ENCODE results near the gene INPPL1.
"Not testable (repeated sequence)": the region's sequence is repeated elsewhere in the genome, so short reads cannot be mapped to it uniquely, and the experiment has no call there.

INPPL1 gene

DNA sequence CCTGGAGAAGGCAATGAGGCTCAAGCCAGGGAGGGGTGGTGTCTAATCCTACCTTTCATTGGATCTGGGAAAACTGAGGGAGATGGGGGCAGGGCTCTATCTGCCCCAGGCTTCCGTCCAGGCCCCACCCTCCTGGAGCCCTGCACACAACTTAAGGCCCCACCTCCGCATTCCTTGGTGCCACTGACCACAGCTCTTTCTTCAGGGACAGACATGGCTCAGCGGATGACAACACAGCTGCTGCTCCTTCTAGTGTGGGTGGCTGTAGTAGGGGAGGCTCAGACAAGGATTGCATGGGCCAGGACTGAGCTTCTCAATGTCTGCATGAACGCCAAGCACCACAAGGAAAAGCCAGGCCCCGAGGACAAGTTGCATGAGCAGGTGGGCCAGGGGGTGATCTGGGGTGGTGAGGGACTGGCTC is 32.6 kb upstream of the INPPL1 start, which contains the start of gene FOLR1:
Gene FOLR1, plus strand, starts transcription at position 180 of the 421 bp plus-strand sequence. Its CDS starts 34 bp downstream, at position 214.
- DNase-seq (ENCODE audit: insufficient read length) (no peak), FAIRE-seq (no peak)

DNA sequence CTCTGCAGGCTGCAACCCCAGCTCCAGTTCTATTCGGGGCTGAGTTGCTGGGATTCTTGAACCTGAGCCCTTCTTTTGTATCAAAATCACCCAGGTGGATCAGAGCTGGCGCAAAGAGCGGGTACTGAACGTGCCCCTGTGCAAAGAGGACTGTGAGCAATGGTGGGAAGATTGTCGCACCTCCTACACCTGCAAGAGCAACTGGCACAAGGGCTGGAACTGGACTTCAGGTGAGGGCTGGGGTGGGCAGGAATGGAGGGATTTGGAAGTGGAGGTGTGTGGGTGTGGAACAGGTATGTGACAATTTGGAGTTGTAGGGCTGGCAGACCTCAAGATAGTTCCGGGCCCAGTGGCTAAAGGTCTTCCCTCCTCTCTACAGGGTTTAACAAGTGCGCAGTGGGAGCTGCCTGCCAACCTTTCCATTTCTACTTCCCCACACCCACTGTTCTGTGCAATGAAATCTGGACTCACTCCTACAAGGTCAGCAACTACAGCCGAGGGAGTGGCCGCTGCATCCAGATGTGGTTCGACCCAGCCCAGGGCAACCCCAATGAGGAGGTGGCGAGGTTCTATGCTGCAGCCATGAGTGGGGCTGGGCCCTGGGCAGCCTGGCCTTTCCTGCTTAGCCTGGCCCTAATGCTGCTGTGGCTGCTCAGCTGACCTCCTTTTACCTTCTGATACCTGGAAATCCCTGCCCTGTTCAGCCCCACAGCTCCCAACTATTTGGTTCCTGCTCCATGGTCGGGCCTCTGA is 28.9 kb upstream of the INPPL1 start:
- TF ChIP-seq TAF1 (IDR thresholded peaks at IDR 0.05; ENCODE audit: borderline replicate concordance, low read depth, low read length) (no peak), POLR2A (IDR thresholded peaks at IDR 0.05; ENCODE audit: low read depth, low read length) (no peak), POLR2AphosphoS5 (IDR thresholded peaks at IDR 0.05; ENCODE audit: low read depth, low read length) (no peak)
- DNase-seq (ENCODE audit: insufficient read length) (no peak), FAIRE-seq (no peak)

More for the DNA sequence above, 32.6 kb upstream of the INPPL1 start, which contains the start of gene FOLR1:
- TF ChIP-seq POLR2A (IDR thresholded peaks at IDR 0.05; ENCODE audit: low read depth, low read length) = no peak
- TF ChIP-seq TAF1 (IDR thresholded peaks at IDR 0.05; ENCODE audit: borderline replicate concordance, low read depth, low read length) = no peak
- no peak for TF ChIP-seq POLR2AphosphoS5 (IDR thresholded peaks at IDR 0.05; ENCODE audit: low read depth, low read length)

- not testable (repeated sequence) for DNase-seq (ENCODE audit: insufficient read length)
- peak; percentile 100 for FAIRE-seq
These were observed 23.1 kb upstream of the INPPL1 start for GRCh38 chr11:72201445-72201844.

GRCh38 chr11:72202571-72202970 is 22.0 kb upstream of the INPPL1 start:
- FAIRE-seq (no peak), DNase-seq (ENCODE audit: insufficient read length) (no peak)
- TF ChIP-seq TAF1 (IDR thresholded peaks at IDR 0.05; ENCODE audit: borderline replicate concordance, low read depth, low read length) = no peak
- no peak for TF ChIP-seq POLR2A (IDR thresholded peaks at IDR 0.05; ENCODE audit: low read depth, low read length)
- no peak for TF ChIP-seq POLR2AphosphoS5 (IDR thresholded peaks at IDR 0.05; ENCODE audit: low read depth, low read length)

- no peak for FAIRE-seq
These were observed 21.4 kb upstream of the INPPL1 start for GRCh38 chr11:72203163-72203562.

DNA sequence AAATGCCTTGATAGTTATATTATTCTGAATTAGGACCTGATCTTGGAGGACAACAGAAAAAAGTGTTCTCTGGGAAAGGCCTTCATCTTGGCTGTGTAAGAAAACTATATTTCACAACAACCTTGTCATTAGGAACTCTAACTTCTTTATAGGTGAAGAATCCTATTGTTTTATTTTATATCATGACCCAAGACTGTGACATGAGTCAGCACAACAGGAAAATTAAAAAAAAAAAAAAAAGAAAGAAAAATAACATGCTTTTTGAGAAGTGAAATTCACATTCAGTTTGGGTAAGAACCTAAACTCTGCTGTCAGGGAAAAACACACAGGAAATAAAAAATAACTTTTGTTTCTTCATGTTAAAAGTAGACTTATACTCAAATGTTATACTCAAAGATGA is 19.7 kb upstream of the INPPL1 start:
- DNase-seq (ENCODE audit: insufficient read length) (no peak), FAIRE-seq (no peak)
- no peak for TF ChIP-seq POLR2A (IDR thresholded peaks at IDR 0.05; ENCODE audit: low read depth, low read length)
- no peak for TF ChIP-seq TAF1 (IDR thresholded peaks at IDR 0.05; ENCODE audit: borderline replicate concordance, low read depth, low read length)
- no peak for TF ChIP-seq POLR2AphosphoS5 (IDR thresholded peaks at IDR 0.05; ENCODE audit: low read depth, low read length)

More at GRCh38 chr11:72203163-72203562, 21.4 kb upstream of the INPPL1 start:
- TF ChIP-seq POLR2AphosphoS5 (IDR thresholded peaks at IDR 0.05; ENCODE audit: low read depth, low read length) (no peak), POLR2A (IDR thresholded peaks at IDR 0.05; ENCODE audit: low read depth, low read length) (no peak), TAF1 (IDR thresholded peaks at IDR 0.05; ENCODE audit: borderline replicate concordance, low read depth, low read length) (no peak)
- no peak for DNase-seq (ENCODE audit: insufficient read length)

- not testable (repeated sequence) for DNase-seq (ENCODE audit: insufficient read length); FAIRE-seq
These were observed 17.8 kb upstream of the INPPL1 start for GRCh38 chr11:72206794-72207193.

GRCh38 chr11:72208281-72208680 is 16.3 kb upstream of the INPPL1 start:
- TF ChIP-seq TAF1 (IDR thresholded peaks at IDR 0.05; ENCODE audit: borderline replicate concordance, low read depth, low read length) = no peak
- TF ChIP-seq POLR2A (IDR thresholded peaks at IDR 0.05; ENCODE audit: low read depth, low read length) = no peak
- TF ChIP-seq POLR2AphosphoS5 (IDR thresholded peaks at IDR 0.05; ENCODE audit: low read depth, low read length) = no peak
- DNase-seq (ENCODE audit: insufficient read length) (no peak), FAIRE-seq (no peak)

- no peak for FAIRE-seq
- DNase-seq (ENCODE audit: insufficient read length) = no peak
- TF ChIP-seq POLR2AphosphoS5 (IDR thresholded peaks at IDR 0.05; ENCODE audit: low read depth, low read length) (no peak), TAF1 (IDR thresholded peaks at IDR 0.05; ENCODE audit: borderline replicate concordance, low read depth, low read length) (no peak), POLR2A (IDR thresholded peaks at IDR 0.05; ENCODE audit: low read depth, low read length) (no peak)
These were observed 15.5 kb upstream of the INPPL1 start for GRCh38 chr11:72209101-72209500.

DNA sequence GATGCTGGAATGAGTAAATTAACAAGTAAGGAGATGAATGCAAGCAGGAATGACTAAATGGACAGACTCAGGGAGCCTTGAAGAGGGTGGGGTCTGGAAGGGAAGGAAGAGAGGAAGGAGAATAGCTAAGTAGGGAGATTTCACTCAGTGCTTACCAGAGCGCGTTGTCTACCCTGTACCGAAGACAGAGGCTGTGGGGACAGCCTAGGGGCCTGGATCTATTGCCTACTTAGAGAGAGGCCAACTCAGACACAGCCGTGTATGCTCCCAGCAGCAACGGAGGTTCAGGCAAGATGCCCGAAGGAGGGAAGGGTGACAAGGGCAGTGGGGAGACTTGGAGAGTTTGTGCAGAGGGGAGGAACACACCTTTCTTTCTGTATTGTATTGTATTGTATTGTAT is 7.9 kb upstream of the INPPL1 start, which contains the start of gene FOLR2:
Gene FOLR2, plus strand, starts transcription at position 157 of the 400 bp plus-strand sequence. CDS start 1,791 bp downstream, outside the sequence.
- DNase-seq (ENCODE audit: insufficient read length) (no peak), FAIRE-seq (no peak)

DNA sequence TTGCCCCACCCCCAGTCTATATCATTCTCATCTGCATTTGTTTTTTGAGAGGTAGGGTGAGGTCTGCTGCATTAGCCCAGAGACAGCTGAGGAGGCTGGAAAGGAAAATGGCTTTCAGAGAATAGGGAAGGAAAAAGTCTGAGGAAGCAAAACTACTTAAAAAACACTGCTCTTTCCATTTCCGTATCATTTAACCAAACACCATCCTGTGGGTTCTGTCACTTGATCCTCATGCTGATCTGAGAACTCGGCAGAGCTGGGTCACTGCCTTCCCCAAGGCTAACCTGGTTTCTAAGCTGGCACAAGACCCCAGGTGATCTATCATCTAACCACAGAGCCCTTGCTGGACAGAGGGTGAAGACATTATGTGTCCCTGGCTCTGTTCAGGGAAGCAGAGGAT is 6.7 kb upstream of the INPPL1 start:
- no peak for FAIRE-seq
- TF ChIP-seq POLR2AphosphoS5 (IDR thresholded peaks at IDR 0.05; ENCODE audit: low read depth, low read length) (no peak), POLR2A (IDR thresholded peaks at IDR 0.05; ENCODE audit: low read depth, low read length) (no peak), TAF1 (IDR thresholded peaks at IDR 0.05; ENCODE audit: borderline replicate concordance, low read depth, low read length) (no peak)
- no peak for DNase-seq (ENCODE audit: insufficient read length)

More for the DNA sequence above, 7.9 kb upstream of the INPPL1 start, which contains the start of gene FOLR2:
- TF ChIP-seq POLR2A (IDR thresholded peaks at IDR 0.05; ENCODE audit: low read depth, low read length) = no peak
- TF ChIP-seq POLR2AphosphoS5 (IDR thresholded peaks at IDR 0.05; ENCODE audit: low read depth, low read length) = no peak
- no peak for TF ChIP-seq TAF1 (IDR thresholded peaks at IDR 0.05; ENCODE audit: borderline replicate concordance, low read depth, low read length)

GRCh38 chr11:72218251-72218745 is 6.3 kb upstream of the INPPL1 start:
- no peak for FAIRE-seq
- no peak for TF ChIP-seq TAF1 (IDR thresholded peaks at IDR 0.05; ENCODE audit: borderline replicate concordance, low read depth, low read length)
- no peak for TF ChIP-seq POLR2AphosphoS5 (IDR thresholded peaks at IDR 0.05; ENCODE audit: low read depth, low read length)
- no peak for TF ChIP-seq POLR2A (IDR thresholded peaks at IDR 0.05; ENCODE audit: low read depth, low read length)

More at GRCh38 chr11:72218251-72218745, 6.3 kb upstream of the INPPL1 start:
- no peak for DNase-seq (ENCODE audit: insufficient read length)
